ENCODE data around the gene TBC1D2B. TPM values are rescaled to one million over a fixed set of nuclear protein-coding genes. Genes with fewer than 3 reads are reported as not detected.

The TBC1D2B gene
- polyA plus RNA-seq, 1 donor from 2014 or later = 9.4 TPM

GRCh38 chr15:78050826-78051225, 26.7 kb downstream of the TBC1D2B start:
- no peak overlapping the region for H3K4me3 ChIP-seq (ENCODE audit: low read length)
- H3K9me3 ChIP-seq (ENCODE audit: low read length) = no peaks in the 10 kb centered on the region
- no peaks in the 10 kb centered on the region for H3K36me3 ChIP-seq (ENCODE audit: insufficient read depth, low read length)
- H3K27me3 ChIP-seq (ENCODE audit: insufficient read depth, low read depth, low read length) = no peaks in the 10 kb centered on the region
- no peak overlapping the region for H3K4me2 ChIP-seq (ENCODE audit: low read length)
- no peak overlapping the region for H3K9ac ChIP-seq (ENCODE audit: low read length)
- TF ChIP-seq RAD21 (conservative IDR thresholded peaks at IDR 0.05) (no peak), SMC3 (conservative IDR thresholded peaks at IDR 0.05; ENCODE audit: poor library complexity) (no peak), EZH2 (IDR thresholded peaks at IDR 0.05; ENCODE audit: borderline replicate concordance, insufficient read depth, low read length, poor library complexity, severe bottlenecking) (no peak), EP300 (conservative IDR thresholded peaks at IDR 0.05; ENCODE audit: poor library complexity, severe bottlenecking) (no peak), MXI1 (conservative IDR thresholded peaks at IDR 0.05; ENCODE audit: poor library complexity, severe bottlenecking) (no peak)
- no peaks in the 10 kb centered on the region for H4K20me1 ChIP-seq (ENCODE audit: insufficient read depth)
- no peak overlapping the region for H3K27ac ChIP-seq (ENCODE audit: low read length)
- no peak overlapping the region for H2AFZ ChIP-seq (ENCODE audit: low read depth, low read length)
- no peaks in the 10 kb centered on the region for H3F3A ChIP-seq (ENCODE audit: insufficient read depth, low read length, poor library complexity, severe bottlenecking)
- no peaks in the 10 kb centered on the region for H3K79me2 ChIP-seq (replicated peaks; ENCODE audit: insufficient read depth, low read length)
- H3K9me2 ChIP-seq (ENCODE audit: insufficient read depth, low read length) = no peaks in the 10 kb centered on the region

GRCh38 chr15:78050441-78050809, 27.1 kb downstream of the TBC1D2B start:
- Histone ChIP-seq H3K79me2 (replicated peaks; ENCODE audit: insufficient read depth, low read length) (no peaks in the 10 kb centered on the region), H3K9me2 (ENCODE audit: insufficient read depth, low read length) (no peaks in the 10 kb centered on the region), H3F3A (ENCODE audit: insufficient read depth, low read length, poor library complexity, severe bottlenecking) (no peaks in the 10 kb centered on the region), H3K4me2 (ENCODE audit: low read length) (no peak overlapping the region), H3K9me3 (ENCODE audit: low read length) (no peaks in the 10 kb centered on the region), H2AFZ (ENCODE audit: low read depth, low read length) (no peak overlapping the region), H3K36me3 (ENCODE audit: insufficient read depth, low read length) (no peaks in the 10 kb centered on the region), H4K20me1 (ENCODE audit: insufficient read depth) (no peaks in the 10 kb centered on the region), H3K27ac (ENCODE audit: low read length) (no peak overlapping the region), H3K4me3 (ENCODE audit: low read length) (no peak overlapping the region), H3K9ac (ENCODE audit: low read length) (no peak overlapping the region), H3K27me3 (ENCODE audit: insufficient read depth, low read depth, low read length) (no peaks in the 10 kb centered on the region)
- no peak for TF ChIP-seq CTCF (IDR thresholded peaks at IDR 0.05; ENCODE audit: poor library complexity, severe bottlenecking)

- H2AFZ ChIP-seq (ENCODE audit: low read depth, low read length) = no peak overlapping the region
- TF ChIP-seq REST (IDR thresholded peaks at IDR 0.05; ENCODE audit: borderline replicate concordance) (no peak), POLR2AphosphoS5 (IDR thresholded peaks at IDR 0.05) (no peak), TAF1 (IDR thresholded peaks at IDR 0.05; ENCODE audit: low read depth) (no peak), SMC3 (conservative IDR thresholded peaks at IDR 0.05; ENCODE audit: poor library complexity) (no peak), MXI1 (conservative IDR thresholded peaks at IDR 0.05; ENCODE audit: poor library complexity, severe bottlenecking) (no peak), EP300 (conservative IDR thresholded peaks at IDR 0.05; ENCODE audit: poor library complexity, severe bottlenecking) (no peak), CTCF (IDR thresholded peaks at IDR 0.05; ENCODE audit: poor library complexity, severe bottlenecking) (no peak), RAD21 (conservative IDR thresholded peaks at IDR 0.05) (no peak), EZH2 (IDR thresholded peaks at IDR 0.05; ENCODE audit: borderline replicate concordance, insufficient read depth, low read length, poor library complexity, severe bottlenecking) (no peak)
- H3K27ac ChIP-seq (ENCODE audit: low read length) = no peak overlapping the region
- no peak overlapping the region for H3K4me3 ChIP-seq (ENCODE audit: low read length)
- no peaks in the 10 kb centered on the region for H3K36me3 ChIP-seq (ENCODE audit: insufficient read depth, low read length)
- H3F3A ChIP-seq (ENCODE audit: insufficient read depth, low read length, poor library complexity, severe bottlenecking) = no peaks in the 10 kb centered on the region
- H3K4me2 ChIP-seq (ENCODE audit: low read length) = no peak overlapping the region
- no peaks in the 10 kb centered on the region for H3K9me2 ChIP-seq (ENCODE audit: insufficient read depth, low read length)
- H3K9ac ChIP-seq (ENCODE audit: low read length) = no peak overlapping the region
- H3K27me3 ChIP-seq (ENCODE audit: insufficient read depth, low read depth, low read length) = no peaks in the 10 kb centered on the region
- H4K20me1 ChIP-seq (ENCODE audit: insufficient read depth) = no peaks in the 10 kb centered on the region
- no peaks in the 10 kb centered on the region for H3K79me2 ChIP-seq (replicated peaks; ENCODE audit: insufficient read depth, low read length)
- H3K9me3 ChIP-seq (ENCODE audit: low read length) = no peaks in the 10 kb centered on the region
Measured at GRCh38 chr15:78049691-78050440, 27.6 kb downstream of the TBC1D2B start.

All from neural cell (in vitro differentiated cells).